ENCODE measurements around the gene OR10A3. TPM values are rescaled to one million over a fixed set of nuclear protein-coding genes. Genes with fewer than 3 reads are reported as not detected.

The OR10A3 gene
- total RNA-seq, 1 experiment from 2014 or later = not detected

GRCh38 chr11:7968686-7969085 is 27.2 kb upstream of the OR10A3 start (continued):
- TF ChIP-seq HMGXB4 (CRISPR knock-in tag; IDR thresholded peaks at IDR 0.05) (no peak), PRDM15 (CRISPR knock-in tag; IDR thresholded peaks at IDR 0.05) (no peak), ZNF232 (CRISPR knock-in tag; IDR thresholded peaks at IDR 0.05) (no peak), ZNF425 (CRISPR knock-in tag; conservative IDR thresholded peaks at IDR 0.05) (no peak)

GRCh38 chr11:7967826-7968225 is 26.3 kb upstream of the OR10A3 start:
- CTCF ChIA-PET = interaction anchor here (1.9 kb wide), 1 partner anchor 19 kb away, joined by 10 read pairs; the partner anchor contains the start of gene EIF3F
- H3K4me1 Mint-ChIP-seq = peaks cover 46% of the 10 kb centered on the region
- POLR2A ChIA-PET = interaction anchor here (0.5 to 0.7 kb wide), 2 partner anchors 19 to 59 kb away, joined by 3 read pairs; partner anchors contain the start of gene EIF3F
- no peaks in the 10 kb centered on the region; the same call in 1 of the 2 replicates for H3K27me3 Mint-ChIP-seq (ENCODE audit: low read depth)
- peaks cover 6% of the 10 kb centered on the region for H3K36me3 Mint-ChIP-seq
- DNase-seq (ENCODE audit: low spot score) (no peak), ATAC-seq (no peak)
- no peak overlapping the region for H3K27ac Mint-ChIP-seq
- H3K9me3 Mint-ChIP-seq = peaks cover 12% of the 10 kb centered on the region
- no peak overlapping the region for H3K4me3 Mint-ChIP-seq
- no peak for TF ChIP-seq ZBTB43 (CRISPR knock-in tag; IDR thresholded peaks at IDR 0.05)
- TF ChIP-seq HMGXB4 (CRISPR knock-in tag; IDR thresholded peaks at IDR 0.05) = no peak
- TF ChIP-seq CTCF (IDR thresholded peaks at IDR 0.05) = no peak
- no peak for TF ChIP-seq MYBL2 (CRISPR knock-in tag; IDR thresholded peaks at IDR 0.05)
- TF ChIP-seq ZNF416 (CRISPR knock-in tag; IDR thresholded peaks at IDR 0.05) = no peak
- no peak for TF ChIP-seq ARID4B (CRISPR knock-in tag; IDR thresholded peaks at IDR 0.05; ENCODE audit: borderline replicate concordance)
- no peak for TF ChIP-seq ATF1 (CRISPR knock-in tag; IDR thresholded peaks at IDR 0.05)
- TF ChIP-seq E2F5 (CRISPR knock-in tag; IDR thresholded peaks at IDR 0.05) = no peak
- TF ChIP-seq NFATC4 (CRISPR knock-in tag; IDR thresholded peaks at IDR 0.05) = no peak
- no peak for TF ChIP-seq PRDM15 (CRISPR knock-in tag; IDR thresholded peaks at IDR 0.05)

Data from WTC11 (cell line).